Epithelial cell of prostate (primary cell): ENCODE results near the gene EPM2A.
A peak's percentile ranks its signal among the peaks of the same experiment; 100 is the strongest.
"Not testable (repeated sequence)": the region's sequence is repeated elsewhere in the genome, so short reads cannot be mapped to it uniquely, and the experiment has no call there.

Experiments
- DNase-seq: peaks from one replicate; pipeline ENCODE4 v3.0.0-alpha.2; 2011; ENCODE audit warnings: low read depth, low spot score
- H3K27ac ChIP-seq: fragments of 450-650 bp; 2 replicates; pipeline ENCODE4 v1.5.1; 2017; ENCODE audit warnings: mild to moderate bottlenecking

EPM2A gene

DNA sequence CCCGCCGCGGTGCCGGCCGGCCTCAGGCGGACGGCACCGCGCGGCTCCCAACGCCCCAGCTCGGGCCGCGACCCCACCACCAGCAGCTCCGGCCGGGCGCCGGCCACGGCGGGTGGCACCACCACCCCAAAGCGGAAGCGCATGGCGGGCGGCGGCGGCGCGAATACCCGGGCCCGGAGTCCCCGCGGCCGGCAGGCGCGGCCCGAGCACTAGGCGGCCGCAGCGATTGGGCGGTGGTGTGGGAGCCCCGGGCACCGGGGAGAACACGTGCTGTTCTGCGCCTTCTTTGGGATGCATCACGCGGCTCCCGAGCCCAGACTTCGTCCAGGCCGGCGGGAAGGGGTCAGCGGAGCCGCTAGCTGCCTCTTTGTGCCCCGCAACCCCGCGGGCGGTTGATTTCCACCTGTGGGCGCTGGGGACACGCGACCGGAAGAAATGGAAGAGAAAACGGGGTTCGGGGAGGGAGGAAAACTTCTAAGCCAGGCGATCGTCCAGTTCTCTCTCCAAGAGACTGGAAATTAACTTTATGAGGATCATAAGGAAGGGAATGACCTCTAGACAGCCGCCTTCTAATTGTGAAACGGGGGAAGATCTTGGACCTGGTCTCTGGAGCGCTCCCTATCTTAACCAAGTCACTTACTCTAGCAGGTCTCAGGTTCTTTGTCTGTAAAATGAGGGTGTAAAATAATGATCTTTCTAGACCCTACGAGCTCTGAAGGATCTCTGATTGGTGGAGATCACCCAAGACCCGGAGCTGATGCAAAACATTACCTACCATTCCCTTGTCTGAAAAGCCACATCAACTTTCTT, at the start of gene EPM2A:
TSS of gene EPM2A (minus strand) at position 165 of the 810 bp plus-strand sequence. CDS start at position 143, 22 bp downstream.
- DNase-seq: no peak
- H3K27ac ChIP-seq: peak within 1 kb of the TSS; percentile 87

GRCh38 chr6:145784683-145785082, 49.4 kb upstream of the EPM2A start:
- H3K27ac ChIP-seq: no peak overlapping the region
- DNase-seq: no peak

DNA sequence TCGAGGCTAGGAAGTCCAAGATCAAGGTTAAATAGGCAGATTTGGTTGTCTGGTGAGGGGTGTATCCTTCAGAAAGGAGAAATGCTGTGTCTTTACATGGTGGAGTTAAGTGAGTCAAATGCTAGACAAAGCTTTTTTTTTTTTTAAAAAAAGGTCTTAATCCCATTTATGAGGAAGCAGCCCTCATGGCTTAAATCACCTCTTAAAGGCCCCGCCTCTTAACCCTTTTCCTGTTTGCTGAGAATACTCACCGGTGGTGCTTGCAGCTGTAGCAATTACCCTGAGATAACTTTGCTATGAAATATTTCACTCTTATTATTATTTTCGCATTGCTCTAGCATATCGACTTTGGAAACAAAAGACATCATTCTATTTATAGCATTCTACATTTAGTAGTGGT, 48.5 kb upstream of the EPM2A start:
- no peak overlapping the region for H3K27ac ChIP-seq
- DNase-seq: no peak

DNA sequence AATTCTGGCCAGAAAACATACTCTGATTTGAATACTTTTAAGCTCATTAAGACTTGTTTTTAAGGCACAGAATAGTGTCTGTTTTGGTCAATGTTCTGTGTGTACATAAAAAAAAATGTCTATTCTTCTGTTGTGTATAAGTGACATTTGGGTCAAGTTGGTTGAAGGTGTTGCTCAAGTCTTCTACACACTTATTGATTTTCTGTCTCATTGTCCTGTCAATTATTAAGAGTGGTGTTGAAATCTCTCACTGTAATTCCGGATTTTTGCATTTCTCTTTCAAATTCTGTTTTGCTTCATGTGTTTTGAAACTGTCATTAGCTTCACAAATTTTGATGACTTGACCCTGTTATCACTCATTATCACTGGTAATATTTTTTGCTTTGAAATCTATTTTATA, 37.5 kb upstream of the EPM2A start:
- DNase-seq: no peak
- no peak overlapping the region for H3K27ac ChIP-seq

DNA sequence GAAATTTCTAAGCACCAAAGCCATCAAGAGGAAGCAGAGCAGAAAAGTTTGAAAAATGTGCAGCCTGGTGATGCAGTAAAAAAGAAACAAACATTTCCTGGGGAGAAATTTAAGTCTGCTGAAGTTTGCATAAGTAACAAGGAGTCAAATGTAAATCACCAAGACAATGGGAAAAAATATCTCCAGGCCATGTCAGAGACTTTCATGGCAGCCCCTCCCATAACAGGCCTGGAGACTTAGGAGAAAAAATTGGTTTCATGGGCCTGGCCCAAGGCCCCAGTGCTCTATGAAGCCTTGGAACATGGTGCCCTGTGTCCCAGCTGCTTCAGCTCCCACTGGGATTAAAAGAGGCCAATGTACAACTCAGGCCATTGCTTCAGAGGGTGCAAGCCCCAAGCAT, 30.1 kb upstream of the EPM2A start:
- H3K27ac ChIP-seq: no peak overlapping the region
- DNase-seq: no peak

DNA sequence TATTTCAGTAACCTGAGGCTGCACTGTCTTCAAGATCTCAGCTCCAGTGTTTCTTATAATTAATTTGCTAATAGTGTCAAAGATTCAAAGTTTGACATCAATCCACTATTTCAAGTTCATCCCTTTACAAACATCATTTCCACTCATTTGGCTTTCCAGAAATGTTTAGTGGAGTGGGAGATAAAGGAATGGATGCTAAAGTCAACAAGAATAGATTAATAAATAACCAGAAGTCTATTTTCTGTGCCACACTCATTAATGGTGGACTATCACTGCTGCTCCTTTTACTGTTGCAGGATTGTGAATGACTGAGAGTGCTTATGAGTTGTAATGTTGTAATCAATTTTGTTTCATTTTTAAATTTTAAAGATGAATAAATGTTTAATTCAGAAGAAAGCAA, 28.4 kb upstream of the EPM2A start:
- no peak for DNase-seq
- H3K27ac ChIP-seq: no peak overlapping the region

- no peak overlapping the region for H3K27ac ChIP-seq
- DNase-seq: no peak
These were observed 26.3 kb upstream of the EPM2A start for GRCh38 chr6:145761584-145761983.

- H3K27ac ChIP-seq: no peak overlapping the region
- DNase-seq: no peak
These were observed 22.8 kb upstream of the EPM2A start for GRCh38 chr6:145758113-145758512.

DNA sequence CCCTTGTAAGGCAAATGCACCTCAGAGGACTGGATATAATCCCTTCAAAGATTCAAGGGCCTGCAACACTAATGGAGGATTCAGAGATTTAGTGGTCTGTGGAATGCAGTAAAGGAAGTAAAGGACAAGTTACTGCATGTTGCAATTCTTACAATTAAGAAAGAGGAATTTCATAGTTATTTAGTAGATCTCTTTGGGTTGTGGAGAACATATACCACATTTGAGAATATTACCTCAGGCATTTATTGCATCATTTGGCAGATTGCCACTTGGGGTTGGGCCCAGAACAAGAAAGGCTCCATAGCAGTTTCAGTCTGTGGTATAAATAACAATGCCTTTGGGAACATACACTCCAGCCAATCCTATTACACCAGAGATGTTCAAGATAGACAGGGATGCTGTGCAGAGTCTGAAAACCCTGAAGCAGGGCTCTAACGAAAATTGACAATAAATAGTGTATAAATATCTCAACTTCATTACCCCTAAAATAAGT, 20.9 kb upstream of the EPM2A start:
- DNase-seq: peak; percentile 64

DNA sequence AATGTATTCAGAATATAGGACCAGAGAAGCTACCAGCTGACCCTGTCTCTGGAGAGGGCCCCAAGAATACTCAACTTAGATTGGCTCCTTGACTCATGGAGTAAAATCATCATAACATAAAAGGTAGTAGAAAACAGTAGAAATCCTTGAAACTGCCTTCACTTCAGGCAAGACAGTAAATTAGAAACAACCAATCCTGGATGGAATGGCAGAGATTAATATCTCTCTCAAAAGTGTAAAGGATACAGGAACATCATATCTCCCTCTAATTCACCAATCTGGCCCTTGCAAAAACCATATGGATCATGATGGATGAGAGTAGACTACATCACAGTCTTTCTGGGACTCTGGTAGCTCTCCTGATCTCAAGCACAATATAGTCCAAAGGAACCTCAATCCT, 20.4 kb upstream of the EPM2A start:
- peak overlapping the region; percentile 55 for H3K27ac ChIP-seq
- DNase-seq: no peak

More for the DNA sequence above, 20.9 kb upstream of the EPM2A start:
- peak overlapping the region; percentile 55 for H3K27ac ChIP-seq

DNA sequence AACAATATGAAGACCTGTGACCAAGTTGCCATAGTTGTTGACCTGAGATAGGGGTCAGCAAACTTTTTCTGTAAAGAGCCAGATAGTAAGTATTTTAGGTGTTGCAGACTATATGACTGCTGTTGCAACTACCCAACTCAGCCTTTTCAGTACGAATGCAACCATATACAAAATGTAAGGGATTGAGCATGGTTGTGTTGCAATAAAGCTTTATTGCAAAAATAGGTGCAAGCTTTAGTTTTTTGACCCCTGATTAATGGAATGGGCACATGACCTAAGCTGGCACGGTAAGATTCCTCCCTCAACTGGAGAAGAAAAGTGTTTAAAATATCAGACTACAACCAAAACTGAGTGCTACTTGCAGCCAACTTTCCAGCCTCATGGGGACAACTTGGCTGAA, 17.3 kb upstream of the EPM2A start:
- DNase-seq: no peak
- no peak overlapping the region for H3K27ac ChIP-seq

DNA sequence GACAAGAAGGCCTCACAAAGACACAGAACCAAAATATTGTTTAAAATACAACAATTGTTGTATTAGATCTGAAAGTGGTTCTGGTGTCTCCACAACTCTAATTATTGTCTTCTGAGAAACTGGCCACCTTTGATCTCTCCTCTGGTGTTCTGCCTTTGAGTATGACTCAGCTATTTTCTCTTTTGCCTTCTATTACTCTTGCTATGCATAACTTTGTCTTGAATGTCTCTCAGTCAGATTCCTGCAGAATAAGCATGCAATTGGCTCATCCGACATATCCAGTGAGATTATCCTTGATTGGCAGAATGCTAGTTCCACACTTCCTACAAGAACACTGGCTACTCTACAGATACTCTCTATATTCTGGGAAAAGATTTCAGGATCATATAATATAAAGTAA, 14.3 kb upstream of the EPM2A start:
- H3K27ac ChIP-seq: peak overlapping the region; percentile 54
- peak; percentile 20 for DNase-seq

- DNase-seq: no peak
- H3K27ac ChIP-seq: peak overlapping the region; percentile 69
These were observed 10.5 kb upstream of the EPM2A start for GRCh38 chr6:145745861-145746260.

- H3K27ac ChIP-seq: peak overlapping the region; percentile 69
- DNase-seq: peak; percentile 51
These were observed 9.3 kb upstream of the EPM2A start for GRCh38 chr6:145744619-145745018.

GRCh38 chr6:145743332-145743731, 8.0 kb upstream of the EPM2A start:
- DNase-seq: no peak
- no peak overlapping the region for H3K27ac ChIP-seq

GRCh38 chr6:145742472-145742871, 7.2 kb upstream of the EPM2A start:
- not testable (repeated sequence) for H3K27ac ChIP-seq, DNase-seq

DNA sequence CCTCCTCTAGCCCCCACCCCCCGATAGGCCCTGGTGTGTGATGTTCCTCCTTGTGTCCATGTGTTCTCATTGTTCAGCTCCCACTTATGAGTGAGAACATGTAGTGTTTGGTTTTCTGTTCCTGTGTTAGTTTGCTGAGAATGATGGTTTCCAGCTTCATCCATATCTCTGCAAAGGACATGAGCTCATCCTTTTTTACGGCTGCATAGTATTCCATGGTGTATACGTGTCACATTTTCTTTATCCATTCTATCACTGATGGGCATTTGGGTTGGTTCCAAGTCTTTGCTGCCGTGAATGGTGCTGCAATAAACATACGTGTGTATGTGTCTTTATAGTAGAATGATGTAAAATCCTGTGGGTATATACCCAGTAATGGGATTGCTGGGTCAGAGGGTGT, 4.4 kb upstream of the EPM2A start:
- DNase-seq, H3K27ac ChIP-seq: not testable (repeated sequence)

DNA sequence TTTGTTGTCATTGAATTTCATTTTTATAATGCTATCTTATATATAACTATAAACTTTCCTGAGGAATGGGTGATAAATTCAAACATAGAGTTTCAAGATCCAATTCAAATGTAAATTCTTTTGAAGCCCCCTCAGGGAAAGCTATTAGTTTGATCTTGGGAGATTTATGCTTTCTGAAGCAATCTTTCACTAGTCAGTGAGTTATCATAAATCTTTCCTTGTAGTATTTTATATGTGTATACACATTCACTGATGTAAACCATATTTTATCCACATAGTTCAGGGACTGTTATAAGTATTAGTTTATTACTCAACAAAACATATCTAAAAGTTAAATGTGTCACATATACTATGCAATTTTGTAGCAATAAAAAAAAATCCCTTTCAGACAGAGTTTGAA, 2.9 kb upstream of the EPM2A start:
- H3K27ac ChIP-seq: no peak overlapping the region
- no peak for DNase-seq

- no peak overlapping the region for H3K27ac ChIP-seq
- no peak for DNase-seq
These were observed 1.4 kb upstream of the EPM2A start for GRCh38 chr6:145736661-145737144.

- peak overlapping the region; percentile 87 for H3K27ac ChIP-seq
- no peak for DNase-seq
These were observed 599 bp downstream of the EPM2A start for GRCh38 chr6:145734486-145735355.

DNA sequence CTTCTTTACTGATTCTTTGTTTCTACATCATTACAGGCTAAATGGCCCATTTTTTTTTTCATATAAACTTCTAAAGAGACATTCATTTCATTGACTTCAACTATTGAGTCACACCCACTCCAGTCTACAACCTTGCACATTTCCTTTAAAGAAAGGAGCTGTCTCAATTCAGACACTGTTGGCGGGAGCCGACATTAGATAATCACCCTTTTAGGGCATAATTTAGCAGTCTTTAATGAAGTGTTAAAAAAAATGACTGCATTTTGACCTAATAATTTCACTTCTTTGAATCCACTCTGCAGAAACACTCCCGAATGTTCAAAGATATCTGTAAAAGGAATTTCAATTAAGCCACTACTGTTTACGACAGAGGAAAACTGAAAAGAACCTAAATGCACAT, 1.5 kb downstream of the EPM2A start:
- H3K27ac ChIP-seq: no peak overlapping the region
- DNase-seq: no peak
